OCI-LY1 (cell line): ENCODE results near the gene HTT.

Experiments used
- H2AFZ ChIP-seq: fragments of 200-600 bp; sonication (generic), shearing (Covaris generic); 2 replicates; pipeline ENCODE4 v1.6.0; 2014; ENCODE audit warnings: antibody characterized with exemption, mild to moderate bottlenecking, low read length
- H3F3A ChIP-seq: fragments of 200-600 bp; sonication (generic), shearing (Covaris generic); 2 replicates; pipeline ENCODE4 v1.6.0; 2014; ENCODE audit warnings: mild to moderate bottlenecking, antibody characterized with exemption, low read length, moderate library complexity; ENCODE audit not compliant: insufficient read depth
- H3K27ac ChIP-seq: fragments of 200-600 bp; sonication (generic); 2 replicates; pipeline ENCODE4 v1.5.1; 2014; ENCODE audit warnings: low read length, mixed run types, mild to moderate bottlenecking, low read depth; ENCODE audit not compliant: poor library complexity, severe bottlenecking
- H3K27me3 ChIP-seq: fragments of 200-600 bp; sonication (generic); 2 replicates; pipeline ENCODE4 v1.6.0; 2014; ENCODE audit warnings: antibody characterized with exemption, mild to moderate bottlenecking, low read length, moderate library complexity; ENCODE audit not compliant: insufficient read depth
- H3K36me3 ChIP-seq: fragments of 200-600 bp; sonication (generic); 2 replicates; pipeline ENCODE4 v1.6.1; 2014; ENCODE audit warnings: mild to moderate bottlenecking, antibody characterized with exemption, low read length, moderate library complexity, mixed read lengths; ENCODE audit not compliant: insufficient read depth
- H3K4me1 ChIP-seq: fragments of 200-600 bp; sonication (generic); 2 replicates; pipeline ENCODE4 v1.5.1; 2014; ENCODE audit warnings: mild to moderate bottlenecking, low read length, moderate library complexity; ENCODE audit not compliant: insufficient read depth, severe bottlenecking
- H3K4me2 ChIP-seq: fragments of 200-600 bp; sonication (generic), shearing (Covaris generic); 2 replicates; pipeline ENCODE4 v1.6.1; 2014; ENCODE audit warnings: low read length
- H3K4me3 ChIP-seq: fragments of 200-600 bp; sonication (generic); 2 replicates; pipeline ENCODE4 v1.5.1; 2014; ENCODE audit warnings: low read length, low read depth, mild to moderate bottlenecking, mixed read lengths; ENCODE audit not compliant: poor library complexity, severe bottlenecking
- H3K79me2 ChIP-seq: fragments of 200-600 bp; shearing (Covaris generic); 2 replicates; pipeline ENCODE4 v1.6.1; 2016; ENCODE audit warnings: mixed run types, low read length, mixed read lengths; ENCODE audit not compliant: insufficient read depth
- H3K9ac ChIP-seq: fragments of 200-600 bp; sonication (generic), shearing (Covaris generic); 2 replicates; pipeline ENCODE4 v1.6.1; 2014; ENCODE audit warnings: mild to moderate bottlenecking, low read length, mixed read lengths
- H3K9me2 ChIP-seq: fragments of 200-600 bp; sonication (generic), shearing (Covaris generic); 2 replicates; pipeline ENCODE4 v1.6.1; 2014; ENCODE audit warnings: low read depth, mild to moderate bottlenecking, low read length, mixed read lengths
- H3K9me3 ChIP-seq: fragments of 200-600 bp; shearing (Covaris generic); 2 replicates; pipeline ENCODE4 v1.6.1; 2014; ENCODE audit warnings: low read length, mixed read lengths
- H4K20me1 ChIP-seq: fragments of 200-600 bp; sonication (generic), shearing (Covaris generic); 2 replicates; pipeline ENCODE4 v1.6.0; 2016; ENCODE audit warnings: mild to moderate bottlenecking, low read length; ENCODE audit not compliant: insufficient read depth
- EZH2 ChIP-seq: fragments of 200-600 bp; sonication (generic), shearing (Covaris generic); IDR thresholded peaks from 2 replicates; pipeline ENCODE4 v1.8.0; 2017; ENCODE audit warnings: borderline replicate concordance, mixed run types, mild to moderate bottlenecking, antibody characterized with exemption, low read length, moderate library complexity, mixed read lengths
- TF ChIP-seq, protein P1 (sequence below): fragments of 200-600 bp; sonication (generic), shearing (Covaris generic); IDR thresholded peaks from 2 replicates; pipeline ENCODE4 v1.5.1; 2017; ENCODE audit warnings: mild to moderate bottlenecking, antibody characterized with exemption, low read length, moderate library complexity, mixed read lengths

The HTT gene

DNA sequence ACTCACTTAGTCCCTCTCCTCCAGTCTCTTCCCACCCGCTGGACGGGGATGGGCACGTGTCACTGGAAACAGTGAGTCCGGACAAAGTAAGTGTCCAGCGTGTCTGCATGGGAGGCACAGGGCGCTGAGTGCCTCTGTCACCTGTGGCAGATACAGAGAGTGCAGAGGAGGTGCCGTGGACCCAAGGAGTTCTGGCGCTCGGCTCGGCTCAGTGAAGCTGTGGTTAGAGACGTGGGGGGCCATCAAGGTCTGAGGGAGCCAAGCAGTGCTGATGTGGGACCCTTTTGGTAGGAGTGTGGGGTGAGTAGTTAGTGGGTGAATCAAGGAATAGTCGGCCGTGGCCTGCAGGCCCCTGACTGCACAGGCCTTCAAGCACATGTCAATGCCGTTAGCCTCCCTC is 134.3 kb downstream of the HTT start:
- TF ChIP-seq, protein P1, sequence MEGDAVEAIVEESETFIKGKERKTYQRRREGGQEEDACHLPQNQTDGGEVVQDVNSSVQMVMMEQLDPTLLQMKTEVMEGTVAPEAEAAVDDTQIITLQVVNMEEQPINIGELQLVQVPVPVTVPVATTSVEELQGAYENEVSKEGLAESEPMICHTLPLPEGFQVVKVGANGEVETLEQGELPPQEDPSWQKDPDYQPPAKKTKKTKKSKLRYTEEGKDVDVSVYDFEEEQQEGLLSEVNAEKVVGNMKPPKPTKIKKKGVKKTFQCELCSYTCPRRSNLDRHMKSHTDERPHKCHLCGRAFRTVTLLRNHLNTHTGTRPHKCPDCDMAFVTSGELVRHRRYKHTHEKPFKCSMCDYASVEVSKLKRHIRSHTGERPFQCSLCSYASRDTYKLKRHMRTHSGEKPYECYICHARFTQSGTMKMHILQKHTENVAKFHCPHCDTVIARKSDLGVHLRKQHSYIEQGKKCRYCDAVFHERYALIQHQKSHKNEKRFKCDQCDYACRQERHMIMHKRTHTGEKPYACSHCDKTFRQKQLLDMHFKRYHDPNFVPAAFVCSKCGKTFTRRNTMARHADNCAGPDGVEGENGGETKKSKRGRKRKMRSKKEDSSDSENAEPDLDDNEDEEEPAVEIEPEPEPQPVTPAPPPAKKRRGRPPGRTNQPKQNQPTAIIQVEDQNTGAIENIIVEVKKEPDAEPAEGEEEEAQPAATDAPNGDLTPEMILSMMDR: no peak
- TF ChIP-seq EZH2: no peak
- no peak overlapping the region for H2AFZ ChIP-seq
- no peaks in the 10 kb centered on the region for H3K9me3 ChIP-seq
- no peaks in the 10 kb centered on the region for H3F3A ChIP-seq
- H3K36me3 ChIP-seq: peaks cover 40% of the 10 kb centered on the region
- H4K20me1 ChIP-seq: no peaks in the 10 kb centered on the region
- H3K4me2 ChIP-seq: no peak overlapping the region
- H3K27ac ChIP-seq: no peak overlapping the region
- no peaks in the 10 kb centered on the region for H3K27me3 ChIP-seq
- H3K4me3 ChIP-seq: no peak overlapping the region
- H3K9me2 ChIP-seq: no peaks in the 10 kb centered on the region
- no peaks in the 10 kb centered on the region for H3K4me1 ChIP-seq
- H3K79me2 ChIP-seq: no peaks in the 10 kb centered on the region
- H3K9ac ChIP-seq: no peak overlapping the region

DNA sequence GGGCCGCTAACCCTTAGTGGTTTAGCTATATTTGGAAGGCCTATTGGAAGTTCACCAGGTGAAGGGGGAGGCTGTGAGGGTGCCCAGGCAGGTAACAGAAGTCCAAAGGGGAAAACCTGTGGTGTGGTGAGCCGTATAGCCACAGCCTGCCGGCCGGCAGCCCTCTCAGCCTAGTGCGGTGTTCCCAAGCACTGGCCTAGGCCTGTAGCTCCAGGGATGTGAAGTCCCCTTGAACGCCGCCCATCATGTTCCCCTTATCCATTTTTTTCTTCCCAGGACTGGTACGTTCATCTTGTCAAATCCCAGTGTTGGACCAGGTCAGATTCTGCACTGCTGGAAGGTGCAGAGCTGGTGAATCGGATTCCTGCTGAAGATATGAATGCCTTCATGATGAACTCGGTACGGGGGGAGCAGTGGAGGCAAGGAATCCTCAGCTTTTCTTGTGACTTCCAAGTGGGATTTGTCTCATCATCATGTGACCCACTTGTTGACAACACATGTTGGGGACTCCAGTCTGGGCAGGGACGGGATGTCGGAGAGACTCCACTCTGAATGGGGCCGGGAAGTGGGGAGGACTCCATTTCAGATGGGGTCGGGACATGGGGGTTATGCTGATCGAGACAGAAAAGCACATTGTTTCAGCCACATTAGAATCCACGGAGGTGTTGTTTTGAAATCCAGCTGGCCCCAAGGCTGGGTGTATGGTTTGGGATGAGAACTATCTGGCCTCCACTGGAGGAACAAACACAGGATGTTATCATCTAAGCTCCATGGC is 135.3 kb downstream of the HTT start:
- Histone ChIP-seq H3K27ac (no peak overlapping the region), H3K79me2 (no peaks in the 10 kb centered on the region), H3K4me3 (no peak overlapping the region), H3F3A (no peaks in the 10 kb centered on the region), H3K4me2 (no peak overlapping the region), H3K9ac (no peak overlapping the region), H3K27me3 (no peaks in the 10 kb centered on the region), H3K36me3 (peaks cover 40% of the 10 kb centered on the region), H3K9me2 (no peaks in the 10 kb centered on the region), H4K20me1 (no peaks in the 10 kb centered on the region), H3K9me3 (no peaks in the 10 kb centered on the region), H2AFZ (no peak overlapping the region), H3K4me1 (no peaks in the 10 kb centered on the region)
- TF ChIP-seq, protein P1: no peak
- TF ChIP-seq EZH2: no peak

DNA sequence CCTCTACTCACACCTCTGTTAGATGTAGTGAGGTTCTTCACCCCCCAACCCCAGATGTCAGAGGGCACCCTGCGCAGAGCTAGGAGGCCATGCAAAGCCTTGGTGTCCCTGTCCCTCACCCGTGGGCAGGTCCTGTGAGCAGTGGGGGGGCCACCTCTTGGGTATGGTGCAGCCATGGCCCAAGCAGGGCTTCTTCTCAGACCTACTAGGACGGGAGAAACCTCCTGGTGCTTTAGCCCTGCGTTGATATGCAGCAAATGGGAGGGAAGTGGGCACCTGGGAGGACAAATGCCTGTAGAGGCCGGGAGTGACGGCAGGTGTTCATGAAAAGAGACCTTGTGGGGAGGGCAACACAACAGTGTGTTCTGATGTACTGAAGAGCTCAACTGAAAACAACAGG is 136.0 kb downstream of the HTT start:
- H3K79me2 ChIP-seq: no peaks in the 10 kb centered on the region
- H3K9me2 ChIP-seq: no peaks in the 10 kb centered on the region
- H3K27me3 ChIP-seq: no peaks in the 10 kb centered on the region
- H3K9ac ChIP-seq: no peak overlapping the region
- H3K27ac ChIP-seq: no peak overlapping the region
- H4K20me1 ChIP-seq: no peaks in the 10 kb centered on the region
- no peaks in the 10 kb centered on the region for H3K4me1 ChIP-seq
- H3K4me2 ChIP-seq: no peak overlapping the region
- peaks cover 44% of the 10 kb centered on the region for H3K36me3 ChIP-seq
- TF ChIP-seq, protein P1: no peak
- no peak for TF ChIP-seq EZH2
- H3F3A ChIP-seq: no peaks in the 10 kb centered on the region
- H3K9me3 ChIP-seq: no peaks in the 10 kb centered on the region
- H3K4me3 ChIP-seq: no peak overlapping the region
- H2AFZ ChIP-seq: no peak overlapping the region
